K562 (cell line): ENCODE data around the gene MUC3A. TPM values are rescaled to one million over a fixed set of nuclear protein-coding genes. Genes with fewer than 3 reads are reported as not detected.

ENCODE experiments used
- ATAC-seq: fragments of 200-7000 bp; cut with Tn5 transposase; 3 replicates; pipeline ENCODE4 v1.9.1; 2020; ENCODE audit warnings: moderate library complexity
- BruUV-seq: library from RNA; stranded (reverse); fragments of 400-500 nt; replicated peaks from 2 replicates; lab custom pipeline; 2021; lab: Mats Ljungman, UMichigan
- CTCF ChIA-PET: fragments of 300-600 bp; formaldehyde crosslinking; extraction: SDS; loops from one replicate; lab custom pipeline; 2021; ENCODE audit warnings: low intra/inter-chr PET ratio; lab: Yijun Ruan, JAX
- POLR2A ChIA-PET: fragments of 300-600, 350-650 bp; sonication (Branson Sonifier 250); formaldehyde crosslinking; extraction: SDS; loops from one replicate; lab custom pipeline; 2021; ENCODE audit warnings: antibody characterized with exemption, inconsistent platforms; lab: Yijun Ruan, JAX
- DNase-seq, 4 experiments: peaks; one replicate each; pipeline versions ENCODE4 v3.0.0 to v3.0.0-alpha.2; 2011 to 2018; ENCODE audit warnings: low spot score in 3 of 4, mixed read lengths in 3 of 4; ENCODE audit errors: extremely low read depth in 1 of 4
- FAIRE-seq: peaks from 2 replicates; lab custom pipeline; 2011; peaks lifted over from hg19 to GRCh38; lab: Jason Lieb, UNC
- H2AFZ ChIP-seq: 2 replicates; pipeline ENCODE4 v1.6.0; 2011; ENCODE audit warnings: low read depth, low read length, control low read depth, inconsistent platforms
- H3K27ac ChIP-seq: fragments of 200-600 bp; 3 replicates; pipeline ENCODE4 v1.8.0; 2011; ENCODE audit warnings: low read depth, mild to moderate bottlenecking, control low read depth, inconsistent platforms, low read length, moderate library complexity, mixed read lengths; ENCODE audit errors: extremely low read depth
- H3K27me3 ChIP-seq, 2 experiments: fragments of 300-600 bp in 1 of 2; 2 replicates in 1 of 2; 3 replicates in 1 of 2; pipeline versions ENCODE4 v1.6.0 to v1.8.0; 2011; ENCODE audit warnings: inconsistent platforms in 2 of 2, low read length in 2 of 2, mild to moderate bottlenecking in 1 of 2, mixed read lengths in 1 of 2, moderate library complexity in 1 of 2; ENCODE audit not compliant: control insufficient read depth in 2 of 2, insufficient read depth in 2 of 2
- H3K36me3 ChIP-seq: fragments of 300-600 bp; 3 replicates; pipeline ENCODE4 v1.8.0; 2011; ENCODE audit warnings: mild to moderate bottlenecking, low read length, inconsistent platforms; ENCODE audit not compliant: control insufficient read depth, insufficient read depth
- H3K4me1 ChIP-seq, 2 experiments: fragments of 200-600 bp in 1 of 2; replicated peaks in 1 of 2; 2 replicates in 1 of 2; 3 replicates in 1 of 2; pipeline versions ENCODE4 v1.5.1 to v1.8.0; 2011; ENCODE audit warnings: inconsistent platforms in 2 of 2, low read length in 2 of 2, mild to moderate bottlenecking in 1 of 2, mixed read lengths in 1 of 2, moderate library complexity in 1 of 2; ENCODE audit not compliant: control insufficient read depth in 2 of 2, insufficient read depth in 2 of 2
- H3K4me2 ChIP-seq: 2 replicates; pipeline ENCODE4 v1.6.1; 2011; ENCODE audit warnings: low read length, control low read depth, inconsistent platforms, mixed read lengths; ENCODE audit not compliant: insufficient read depth
- H3K4me3 ChIP-seq: fragments of 200-600 bp; sonication (generic), shearing (Covaris generic); 2 replicates; pipeline ENCODE4 v1.5.1; 2016; ENCODE audit warnings: control low read depth, inconsistent platforms
- H3K79me2 ChIP-seq: fragments of 200-600 bp; 3 replicates; pipeline ENCODE4 v1.8.0; 2011; ENCODE audit warnings: low read length, inconsistent platforms; ENCODE audit not compliant: control insufficient read depth, insufficient read depth
- H3K9ac ChIP-seq, 2 experiments: 2 replicates each; pipeline versions ENCODE4 v1.6.0 to v1.6.1; 2011; ENCODE audit warnings: low read depth in 2 of 2, low read length in 2 of 2, control low read depth in 1 of 2, inconsistent platforms in 1 of 2, mild to moderate bottlenecking in 1 of 2, mixed read lengths in 1 of 2; ENCODE audit not compliant: insufficient read depth in 1 of 2
- H3K9me1 ChIP-seq: one replicate; pipeline ENCODE4 v1.6.0; 2011; ENCODE audit warnings: inconsistent platforms, mild to moderate bottlenecking, low read length, moderate library complexity; ENCODE audit not compliant: control insufficient read depth, insufficient read depth
- H3K9me3 ChIP-seq: replicated peaks from 2 replicates; pipeline ENCODE4 v1.5.1; 2011; ENCODE audit warnings: low read depth, low read length, inconsistent platforms; ENCODE audit not compliant: control insufficient read depth, insufficient read depth
- H4K20me1 ChIP-seq: replicated peaks from 2 replicates; pipeline ENCODE4 v1.6.1; 2011; ENCODE audit warnings: low read length, inconsistent platforms, mixed read lengths; ENCODE audit not compliant: control insufficient read depth, insufficient read depth
- ARID4B ChIP-seq: sonication (generic); formaldehyde crosslinking; IDR thresholded peaks from 2 replicates; pipeline ENCODE4 v1.8.0; 2022; ENCODE audit warnings: mild to moderate bottlenecking, missing genetic modification reagents
- CAMTA2 ChIP-seq: fragments of 250-450 bp; sonication (Bioruptor Pico); conservative IDR thresholded peaks from 2 replicates; pipeline ENCODE4 v1.5.1; 2022
- CBX8 ChIP-seq: fragments of 200-600 bp; sonication (generic); IDR thresholded peaks from 2 replicates; pipeline ENCODE4 v1.6.1; 2012; ENCODE audit warnings: borderline replicate concordance, mixed run types, low read depth, mild to moderate bottlenecking, moderate library complexity, mixed read lengths, low read length, control low read depth, inconsistent platforms; ENCODE audit not compliant: poor library complexity, severe bottlenecking; ENCODE audit errors: extremely low read depth
- CREB1 ChIP-seq, 2 experiments: sonication (generic) in 1 of 2; formaldehyde crosslinking in 1 of 2; IDR thresholded peaks; 2 replicates each; pipeline versions ENCODE4 v1.6.1 to v1.8.0; 2012 to 2022; ENCODE audit warnings: inconsistent platforms in 1 of 2, mild to moderate bottlenecking in 1 of 2, missing genetic modification reagents in 1 of 2, moderate library complexity in 1 of 2
- CSDE1 ChIP-seq, 2 experiments: fragments of 450-650 bp; IDR thresholded peaks; 2 replicates each; pipeline ENCODE4 v1.6.1; 2016; ENCODE audit warnings: mild to moderate bottlenecking in 1 of 2
- MLX ChIP-seq, 2 experiments: fragments of 450-650 bp in 1 of 2; sonication (generic) in 1 of 2; formaldehyde crosslinking; conservative IDR thresholded peaks; 2 replicates each; pipeline versions ENCODE4 v1.4.0 to v1.8.1; 2020 to 2022; ENCODE audit warnings: mild to moderate bottlenecking in 1 of 2, missing genetic modification reagents in 1 of 2
- NFE2L1 ChIP-seq: fragments of 450-650 bp; IDR thresholded peaks from 2 replicates; pipeline ENCODE4 v1.6.1; 2016; ENCODE audit warnings: missing genetic modification characterization, low read depth, mild to moderate bottlenecking, missing compliant biosample characterization, moderate library complexity, borderline replicate concordance
- POLR2AphosphoS5 ChIP-seq: IDR thresholded peaks from 2 replicates; pipeline ENCODE4 v1.6.1; 2011; ENCODE audit warnings: mild to moderate bottlenecking, low read depth, low read length, moderate library complexity; ENCODE audit not compliant: control insufficient read depth, insufficient read depth
- SAFB2 ChIP-seq: fragments of 200-400 bp; formaldehyde crosslinking; IDR thresholded peaks from 2 replicates; pipeline ENCODE4 v1.6.1; 2018; ENCODE audit warnings: borderline replicate concordance, low read length, low read depth, moderate library complexity; ENCODE audit not compliant: severe bottlenecking
- TCFL5 ChIP-seq: fragments of 250-450 bp; sonication (Bioruptor Pico); conservative IDR thresholded peaks from 2 replicates; pipeline ENCODE4 v1.6.1; 2021; ENCODE audit warnings: mild to moderate bottlenecking, moderate library complexity, matching md5 sums
- TFAP4 ChIP-seq: sonication (generic); formaldehyde crosslinking; IDR thresholded peaks from 2 replicates; pipeline ENCODE4 v1.8.0; 2022; ENCODE audit warnings: missing genetic modification reagents, mild to moderate bottlenecking, moderate library complexity, borderline replicate concordance
- TSC22D4 ChIP-seq: fragments of 450-650 bp; IDR thresholded peaks from 2 replicates; pipeline ENCODE4 v1.6.1; 2016; ENCODE audit warnings: missing genetic modification characterization, missing biosample characterization, control low read depth
- ZBTB33 ChIP-seq: sonication (generic); formaldehyde crosslinking; IDR thresholded peaks from 2 replicates; pipeline ENCODE4 v1.8.1; 2023; ENCODE audit warnings: mild to moderate bottlenecking, missing genetic modification reagents
- WGBS: fragments of 100-300 bp; shearing (Covaris generic); methylation state at CpG from one replicate; pipeline ENCODE4 v1.1.6; 2016; ENCODE audit warnings: low coverage, mixed read lengths; ENCODE audit not compliant: insufficient coverage; ENCODE audit errors: missing lambda C conversion rate; 5-methylcytosine and 5-hydroxymethylcytosine counted together
- in situ Hi-C: fragments of 300-500 bp; cut with MboI; formaldehyde crosslinking; loops from 4 replicates; pipeline ENCODE4 v1.15.0; 2018; ENCODE audit warnings: inconsistent platforms, mixed read lengths
- intact Hi-C: fragments of 100-400 bp; cut with micrococcal nuclease; formaldehyde crosslinking; loops from 2 replicates; pipeline ENCODE4 v1.14.2; 2022
- polyA plus RNA-seq, 8 experiments: library from polyadenylated mRNA; depleted of rRNA in 4 of 8; stranded (reverse) in 5 of 8; unstranded in 3 of 8; fragments of >200 nt; fragmentation: Nextera tagmentation in 2 of 8; fragmentation: Illumina TruSeq in 1 of 8; extraction: Ambion mirVana in 2 of 8; extraction: Trizol in 1 of 8; gene quantifications; 2 replicates each; pipeline versions ENCODE4 v1.2.1 to v1.2.3, GENCODE V29; 2011 to 2014; ENCODE audit warnings: inconsistent platforms in 1 of 8, missing spikeins in 1 of 8
- total RNA-seq, 7 experiments: library from RNA; depleted of rRNA in 6 of 7; stranded (reverse); fragments of >200 nt in 6 of 7; fragmentation: Illumina TruSeq in 2 of 7; extraction: Trizol in 2 of 7; gene quantifications; 2 replicates each; pipeline versions ENCODE4 v1.2.1 to v1.2.3, GENCODE V29; 2011 to 2021; ENCODE audit warnings: low replicate concordance in 1 of 7

MUC3A gene
- total and polyA plus RNA-seq, 9 of the 15 experiments (the other 6 are each of a cell fraction or from before 2014, with no cell fraction given): 0.06 to 2.2 (median 0.20) TPM; not detected in 1

GRCh38 chr7:100968650-100969049 lies 19.3 kb downstream of the MUC3A start:
- BruUV-seq: no TSS peak
- Histone ChIP-seq H3K27me3 (peaks cover 36 to 69% of the 10 kb centered on the region in 2 experiments), H3K79me2 (no peaks in the 10 kb centered on the region), H3K4me3 (no peak overlapping the region), H3K4me1 (peaks cover 12 to 25% of the 10 kb centered on the region in 2 experiments; a peak in 4 of 5 replicates), H3K9ac (no peak overlapping the region), H4K20me1 (peaks cover 20% of the 10 kb centered on the region), H3K9me1 (peaks cover 10% of the 10 kb centered on the region), H3K9me3 (no peaks in the 10 kb centered on the region), H3K27ac (no peak overlapping the region), H3K36me3 (no peaks in the 10 kb centered on the region), H2AFZ (no peak overlapping the region), H3K4me2 (no peak overlapping the region)
- ATAC-seq: no peak
- no peak for FAIRE-seq
- in situ Hi-C loops: no loop called here
- ChIA-PET CTCF (no interaction called here), POLR2A (interaction anchor here (0.6 to 1.9 kb wide), 3 partner anchors 11 to 281 kb away, joined by 3 to 6 read pairs (median 3); no protein-coding TSS in a partner anchor)
- DNase-seq: peak in 1 of 4 experiments; percentile 11
- intact Hi-C loops: loop anchor here (2.0 to 5.0 kb wide), 2 partner anchors 16 to 171 kb away; no protein-coding TSS in a partner anchor
- 0% methylated on average over 3 of the region's 3 CpGs for whole genome bisulfite sequencing
- TF ChIP-seq ARID4B (CRISPR knock-in tag): no peak
- TF ChIP-seq CAMTA2: no peak
- TF ChIP-seq CSDE1 (IDR thresholded peaks at IDR 0.05): no peak
- TF ChIP-seq CBX8: no peak
- no peak for TF ChIP-seq TCFL5 (CRISPR knock-in tag)
- TF ChIP-seq TSC22D4 (tag): no peak
- TF ChIP-seq SAFB2: no peak
- no peak for TF ChIP-seq TFAP4 (CRISPR knock-in tag)
- no peak for TF ChIP-seq ZBTB33 (CRISPR knock-in tag)
- no peak for TF ChIP-seq MLX (CRISPR knock-in tag; conservative IDR thresholded peaks at IDR 0.05)
- TF ChIP-seq CREB1 (IDR thresholded peaks at IDR 0.05): no peak
- TF ChIP-seq CREB1 (CRISPR knock-in tag; IDR thresholded peaks at IDR 0.05): no peak
- TF ChIP-seq POLR2AphosphoS5: no peak
- TF ChIP-seq NFE2L1 (tag): no peak
